ENCODE data around the gene TRIOBP. TPM values are rescaled to one million over a fixed set of nuclear protein-coding genes. Genes with fewer than 3 reads are reported as not detected.

The TRIOBP gene
- total and polyA plus RNA-seq, 2 of the 13 experiments (the other 11 are each of a cell fraction or from before 2014, with no cell fraction given): 6.1 to 15.4 TPM

- 0 out of 2 replicates have a peak, but pooled peaks have one; percentile 35 for TF ChIP-seq MXD1 (CRISPR knock-in tag; IDR thresholded peaks at IDR 0.05)
- peak; percentile 40; the same call in 1 of the 2 replicates for TF ChIP-seq ZFX (CRISPR knock-in tag; IDR thresholded peaks at IDR 0.05; ENCODE audit: low read depth)
- TF ChIP-seq CHD4 (IDR thresholded peaks at IDR 0.05; ENCODE audit: borderline replicate concordance, low read length): no peak
- TF ChIP-seq ZNF879 (CRISPR knock-in tag; IDR thresholded peaks at IDR 0.05): no peak
- TF ChIP-seq, protein P1, sequence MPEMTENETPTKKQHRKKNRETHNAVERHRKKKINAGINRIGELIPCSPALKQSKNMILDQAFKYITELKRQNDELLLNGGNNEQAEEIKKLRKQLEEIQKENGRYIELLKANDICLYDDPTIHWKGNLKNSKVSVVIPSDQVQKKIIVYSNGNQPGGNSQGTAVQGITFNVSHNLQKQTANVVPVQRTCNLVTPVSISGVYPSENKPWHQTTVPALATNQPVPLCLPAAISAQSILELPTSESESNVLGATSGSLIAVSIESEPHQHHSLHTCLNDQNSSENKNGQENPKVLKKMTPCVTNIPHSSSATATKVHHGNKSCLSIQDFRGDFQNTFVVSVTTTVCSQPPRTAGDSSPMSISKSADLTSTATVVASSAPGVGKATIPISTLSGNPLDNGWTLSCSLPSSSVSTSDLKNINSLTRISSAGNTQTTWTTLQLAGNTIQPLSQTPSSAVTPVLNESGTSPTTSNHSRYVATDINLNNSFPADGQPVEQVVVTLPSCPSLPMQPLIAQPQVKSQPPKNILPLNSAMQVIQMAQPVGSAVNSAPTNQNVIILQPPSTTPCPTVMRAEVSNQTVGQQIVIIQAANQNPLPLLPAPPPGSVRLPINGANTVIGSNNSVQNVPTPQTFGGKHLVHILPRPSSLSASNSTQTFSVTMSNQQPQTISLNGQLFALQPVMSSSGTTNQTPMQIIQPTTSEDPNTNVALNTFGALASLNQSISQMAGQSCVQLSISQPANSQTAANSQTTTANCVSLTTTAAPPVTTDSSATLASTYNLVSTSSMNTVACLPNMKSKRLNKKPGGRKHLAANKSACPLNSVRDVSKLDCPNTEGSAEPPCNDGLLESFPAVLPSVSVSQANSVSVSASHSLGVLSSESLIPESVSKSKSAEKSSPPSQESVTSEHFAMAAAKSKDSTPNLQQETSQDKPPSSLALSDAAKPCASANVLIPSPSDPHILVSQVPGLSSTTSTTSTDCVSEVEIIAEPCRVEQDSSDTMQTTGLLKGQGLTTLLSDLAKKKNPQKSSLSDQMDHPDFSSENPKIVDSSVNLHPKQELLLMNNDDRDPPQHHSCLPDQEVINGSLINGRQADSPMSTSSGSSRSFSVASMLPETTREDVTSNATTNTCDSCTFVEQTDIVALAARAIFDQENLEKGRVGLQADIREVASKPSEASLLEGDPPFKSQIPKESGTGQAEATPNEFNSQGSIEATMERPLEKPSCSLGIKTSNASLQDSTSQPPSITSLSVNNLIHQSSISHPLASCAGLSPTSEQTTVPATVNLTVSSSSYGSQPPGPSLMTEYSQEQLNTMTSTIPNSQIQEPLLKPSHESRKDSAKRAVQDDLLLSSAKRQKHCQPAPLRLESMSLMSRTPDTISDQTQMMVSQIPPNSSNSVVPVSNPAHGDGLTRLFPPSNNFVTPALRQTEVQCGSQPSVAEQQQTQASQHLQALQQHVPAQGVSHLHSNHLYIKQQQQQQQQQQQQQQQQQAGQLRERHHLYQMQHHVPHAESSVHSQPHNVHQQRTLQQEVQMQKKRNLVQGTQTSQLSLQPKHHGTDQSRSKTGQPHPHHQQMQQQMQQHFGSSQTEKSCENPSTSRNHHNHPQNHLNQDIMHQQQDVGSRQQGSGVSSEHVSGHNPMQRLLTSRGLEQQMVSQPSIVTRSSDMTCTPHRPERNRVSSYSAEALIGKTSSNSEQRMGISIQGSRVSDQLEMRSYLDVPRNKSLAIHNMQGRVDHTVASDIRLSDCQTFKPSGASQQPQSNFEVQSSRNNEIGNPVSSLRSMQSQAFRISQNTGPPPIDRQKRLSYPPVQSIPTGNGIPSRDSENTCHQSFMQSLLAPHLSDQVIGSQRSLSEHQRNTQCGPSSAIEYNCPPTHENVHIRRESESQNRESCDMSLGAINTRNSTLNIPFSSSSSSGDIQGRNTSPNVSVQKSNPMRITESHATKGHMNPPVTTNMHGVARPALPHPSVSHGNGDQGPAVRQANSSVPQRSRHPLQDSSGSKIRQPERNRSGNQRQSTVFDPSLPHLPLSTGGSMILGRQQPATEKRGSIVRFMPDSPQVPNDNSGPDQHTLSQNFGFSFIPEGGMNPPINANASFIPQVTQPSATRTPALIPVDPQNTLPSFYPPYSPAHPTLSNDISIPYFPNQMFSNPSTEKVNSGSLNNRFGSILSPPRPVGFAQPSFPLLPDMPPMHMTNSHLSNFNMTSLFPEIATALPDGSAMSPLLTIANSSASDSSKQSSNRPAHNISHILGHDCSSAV (CRISPR knock-in tag; IDR thresholded peaks at IDR 0.05; ENCODE audit: borderline replicate concordance): no peak
- TF ChIP-seq, protein P2, sequence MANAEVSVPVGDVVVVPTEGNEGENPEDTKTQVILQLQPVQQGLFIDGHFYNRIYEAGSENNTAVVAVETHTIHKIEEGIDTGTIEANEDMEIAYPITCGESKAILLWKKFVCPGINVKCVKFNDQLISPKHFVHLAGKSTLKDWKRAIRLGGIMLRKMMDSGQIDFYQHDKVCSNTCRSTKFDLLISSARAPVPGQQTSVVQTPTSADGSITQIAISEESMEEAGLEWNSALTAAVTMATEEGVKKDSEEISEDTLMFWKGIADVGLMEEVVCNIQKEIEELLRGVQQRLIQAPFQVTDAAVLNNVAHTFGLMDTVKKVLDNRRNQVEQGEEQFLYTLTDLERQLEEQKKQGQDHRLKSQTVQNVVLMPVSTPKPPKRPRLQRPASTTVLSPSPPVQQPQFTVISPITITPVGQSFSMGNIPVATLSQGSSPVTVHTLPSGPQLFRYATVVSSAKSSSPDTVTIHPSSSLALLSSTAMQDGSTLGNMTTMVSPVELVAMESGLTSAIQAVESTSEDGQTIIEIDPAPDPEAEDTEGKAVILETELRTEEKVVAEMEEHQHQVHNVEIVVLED (CRISPR knock-in tag; IDR thresholded peaks at IDR 0.05; ENCODE audit: borderline replicate concordance): no peak
- TF ChIP-seq ETV6 (CRISPR knock-in tag; conservative IDR thresholded peaks at IDR 0.05): no peak; the same call in 1 of the 2 replicates
- TF ChIP-seq ZC3H13 (CRISPR knock-in tag; IDR thresholded peaks at IDR 0.05): 0 out of 2 replicates have a peak, but pooled peaks have one; percentile 42
- TF ChIP-seq ZNF256 (CRISPR knock-in tag; conservative IDR thresholded peaks at IDR 0.05): no peak
- no peak for TF ChIP-seq ZNF792 (CRISPR knock-in tag; IDR thresholded peaks at IDR 0.05)
- 0 out of 2 replicates have a peak, but pooled peaks have one; percentile 34 for TF ChIP-seq SRY (CRISPR knock-in tag; IDR thresholded peaks at IDR 0.05)
- no peak for TF ChIP-seq PLRG1 (conservative IDR thresholded peaks at IDR 0.05)
- TF ChIP-seq SYNCRIP (IDR thresholded peaks at IDR 0.05; ENCODE audit: insufficient read depth, low read depth, low read length): no peak
- TF ChIP-seq ATRX (CRISPR knock-in tag; IDR thresholded peaks at IDR 0.05; ENCODE audit: borderline replicate concordance): no peak
- peak; percentile 20 to 65; a peak in 3 of 4 replicates for TF ChIP-seq HMGXB4 (CRISPR knock-in tag; IDR thresholded peaks at IDR 0.05; ENCODE audit: borderline replicate concordance in 1 of 2, low read depth in 1 of 2)
These were observed 49.7 kb downstream of the TRIOBP start (continued) for GRCh38 chr22:37746366-37747079.
